Progenitor cell of endocrine pancreas (in vitro differentiated cells): ENCODE data around the gene LSR. TPM values are rescaled to one million over a fixed set of nuclear protein-coding genes. Genes with fewer than 3 reads are reported as not detected.
A peak's percentile ranks its signal among the peaks of the same experiment; 100 is the strongest.

Source experiments
- DNase-seq: peaks from one replicate; pipeline ENCODE4 v3.0.0; 2021; ENCODE audit warnings: low spot score; ENCODE audit not compliant: unreplicated experiment
- H3K27ac Mint-ChIP-seq: 2 replicates; pipeline ENCODE4 v1.8.0; 2021; ENCODE audit warnings: mild to moderate bottlenecking, moderate library complexity, mixed read lengths
- H3K27me3 Mint-ChIP-seq: 2 replicates; pipeline ENCODE4 v1.8.0; 2021; ENCODE audit warnings: mixed read lengths
- H3K36me3 Mint-ChIP-seq: 2 replicates; pipeline ENCODE4 v1.8.0; 2022; ENCODE audit warnings: mixed read lengths; ENCODE audit not compliant: insufficient read depth
- H3K4me1 Mint-ChIP-seq: 2 replicates; pipeline ENCODE4 v1.8.0; 2021; ENCODE audit warnings: low read depth, mixed read lengths
- H3K4me3 Mint-ChIP-seq: 2 replicates; pipeline ENCODE4 v1.8.0; 2021; ENCODE audit warnings: low read depth, mild to moderate bottlenecking, moderate library complexity, mixed read lengths
- H3K9me3 Mint-ChIP-seq: 2 replicates; pipeline ENCODE4 v1.8.0; 2021; ENCODE audit warnings: low read depth, mixed read lengths
- CTCF ChIP-seq: fragments of 200-600 bp; sonication (generic); IDR thresholded peaks from one replicate; pipeline ENCODE4 v1.5.0; 2021; ENCODE audit warnings: antibody characterized with exemption, mild to moderate bottlenecking; ENCODE audit not compliant: unreplicated experiment
- total RNA-seq: library from RNA; stranded (reverse); gene quantifications from 2 replicates; pipeline ENCODE4 v1.2.1, GENCODE V29; 2021

LSR gene
- total RNA-seq, 1 donor from 2014 or later = 132 TPM

- H3K36me3 Mint-ChIP-seq = no peaks in the 10 kb centered on the region
These were observed 38.9 kb downstream of the LSR start for GRCh38 chr19:35287713-35288112.

DNA sequence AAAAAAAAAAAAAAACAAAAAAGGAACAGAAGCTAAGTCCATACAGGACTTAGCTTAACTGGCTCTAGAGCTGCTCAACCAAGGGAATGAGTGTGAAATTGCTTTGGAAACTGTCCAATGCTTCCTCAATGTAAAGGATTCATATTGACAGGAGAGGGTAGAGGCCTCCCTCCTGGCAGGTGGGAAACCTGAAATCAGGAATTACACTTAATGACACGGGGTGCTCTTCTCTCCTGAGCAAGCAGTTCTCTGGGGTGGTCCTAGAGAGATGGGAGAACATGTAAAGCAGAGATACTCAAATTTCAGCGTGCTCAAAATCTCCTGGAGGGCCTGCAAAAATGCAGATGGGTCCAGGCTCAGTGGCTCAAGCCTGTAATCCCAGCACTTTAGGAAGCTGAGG, 39.5 kb downstream of the LSR start:
- Mint-ChIP-seq H3K4me3 (no peak overlapping the region), H3K36me3 (no peaks in the 10 kb centered on the region), H3K9me3 (no peaks in the 10 kb centered on the region), H3K27me3 (peaks cover 20% of the 10 kb centered on the region), H3K4me1 (peaks cover 5% of the 10 kb centered on the region), H3K27ac (no peak overlapping the region)
- DNase-seq = no peak
- no peak for TF ChIP-seq CTCF

More at GRCh38 chr19:35287713-35288112, 38.9 kb downstream of the LSR start:
- Mint-ChIP-seq H3K4me3 (no peak overlapping the region), H3K9me3 (no peaks in the 10 kb centered on the region), H3K4me1 (peaks cover 5% of the 10 kb centered on the region), H3K27ac (no peak overlapping the region), H3K27me3 (peaks cover 19% of the 10 kb centered on the region)
- no peak for TF ChIP-seq CTCF
- DNase-seq = no peak

DNA sequence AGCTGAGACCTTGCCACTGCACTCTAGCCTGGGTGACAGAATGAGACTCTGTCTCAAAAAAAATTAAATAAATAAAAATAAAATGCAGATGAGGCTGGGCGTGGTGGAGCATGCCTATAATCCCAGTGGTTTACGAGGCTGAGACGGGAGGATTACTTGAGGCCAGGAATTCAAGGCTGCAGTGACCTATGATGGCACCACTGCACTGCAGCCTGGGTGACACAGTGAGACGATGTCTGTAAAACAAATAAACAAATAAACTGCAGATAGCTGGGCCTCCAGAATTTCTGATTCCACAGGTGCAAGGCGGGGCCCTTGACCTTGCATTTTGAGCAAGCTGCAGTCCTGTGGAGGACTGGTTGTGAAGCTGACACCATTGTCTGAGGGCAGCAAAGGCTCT, 40.1 kb downstream of the LSR start:
- TF ChIP-seq CTCF = no peak
- Mint-ChIP-seq H3K27me3 (peaks cover 19% of the 10 kb centered on the region), H3K9me3 (no peaks in the 10 kb centered on the region), H3K36me3 (no peaks in the 10 kb centered on the region), H3K4me3 (no peak overlapping the region), H3K4me1 (peaks cover 5% of the 10 kb centered on the region), H3K27ac (no peak overlapping the region)
- no peak for DNase-seq

- no peaks in the 10 kb centered on the region for H3K36me3 Mint-ChIP-seq
- peaks cover 19% of the 10 kb centered on the region for H3K27me3 Mint-ChIP-seq
- H3K4me3 Mint-ChIP-seq = no peak overlapping the region
- TF ChIP-seq CTCF = no peak
- H3K9me3 Mint-ChIP-seq = no peaks in the 10 kb centered on the region
- H3K4me1 Mint-ChIP-seq = peaks cover 5% of the 10 kb centered on the region
- peak overlapping the region; percentile 56 for H3K27ac Mint-ChIP-seq
- DNase-seq = no peak
These were observed 41.8 kb downstream of the LSR start for GRCh38 chr19:35290381-35291127.

DNA sequence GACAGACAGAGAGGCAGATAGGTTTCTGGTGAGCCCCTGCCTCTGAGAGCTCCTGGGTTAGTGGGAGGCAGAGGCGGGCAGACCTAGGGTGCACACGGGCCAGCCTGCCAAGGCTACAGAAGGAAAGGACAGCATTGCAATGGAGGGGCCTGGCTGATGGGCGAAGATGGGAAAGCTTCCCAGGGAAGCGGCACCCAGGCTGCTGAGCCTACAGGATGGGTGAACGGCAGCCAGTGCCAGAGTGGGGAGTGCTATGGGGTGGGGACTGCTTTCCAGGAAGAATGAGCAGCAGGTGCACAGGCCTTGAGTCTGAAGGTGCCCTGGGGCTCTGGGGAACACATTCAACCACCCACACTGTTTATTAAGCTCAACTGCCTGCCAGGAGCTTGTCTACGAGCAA, 42.5 kb downstream of the LSR start:
- no peaks in the 10 kb centered on the region for H3K36me3 Mint-ChIP-seq
- TF ChIP-seq CTCF = no peak
- DNase-seq = no peak
- H3K27ac Mint-ChIP-seq = peak overlapping the region; percentile 79
- H3K9me3 Mint-ChIP-seq = no peaks in the 10 kb centered on the region
- H3K4me3 Mint-ChIP-seq = no peak overlapping the region
- peaks cover 19% of the 10 kb centered on the region for H3K27me3 Mint-ChIP-seq
- peaks cover 5% of the 10 kb centered on the region for H3K4me1 Mint-ChIP-seq
